NCI-H128 (cell line): ENCODE results near the gene FRK.
"Not testable (repeated sequence)": the region's sequence is repeated elsewhere in the genome, so short reads cannot be mapped to it uniquely, and the experiment has no call there.

Experiments
- DNase-seq: peaks from one replicate; lab custom pipeline; 2025; ENCODE audit not compliant: unreplicated experiment; lab: John Stamatoyannopoulos, UW

The FRK gene

GRCh38 chr6:116074732-116075390, 14.2 kb upstream of the FRK start:
- DNase-seq = no peak

- no peak for DNase-seq
Observed at GRCh38 chr6:116073765-116074440, 13.2 kb upstream of the FRK start.

GRCh38 chr6:116072368-116072767, 11.7 kb upstream of the FRK start:
- DNase-seq = no peak

GRCh38 chr6:116070616-116071389, 10.1 kb upstream of the FRK start:
- no peak for DNase-seq

- no peak for DNase-seq
Observed at GRCh38 chr6:116070101-116070500, 9.4 kb upstream of the FRK start.

- DNase-seq = no peak
Observed at GRCh38 chr6:116066789-116067188, 6.1 kb upstream of the FRK start.

GRCh38 chr6:116064666-116065065, 4.0 kb upstream of the FRK start:
- no peak for DNase-seq

GRCh38 chr6:116062496-116062895, 1.8 kb upstream of the FRK start:
- DNase-seq = no peak

- no peak for DNase-seq
Observed at GRCh38 chr6:116059713-116060571, 749 bp downstream of the FRK start.

GRCh38 chr6:116057766-116058165, 2.9 kb downstream of the FRK start:
- no peak for DNase-seq

GRCh38 chr6:116055513-116055912, 5.2 kb downstream of the FRK start:
- no peak for DNase-seq

GRCh38 chr6:116051244-116051643, 9.4 kb downstream of the FRK start:
- DNase-seq = no peak

GRCh38 chr6:116050737-116051136, 10.0 kb downstream of the FRK start:
- DNase-seq = no peak

GRCh38 chr6:116049321-116049720, 11.4 kb downstream of the FRK start:
- no peak for DNase-seq

GRCh38 chr6:116047173-116047933, 13.3 kb downstream of the FRK start:
- DNase-seq = no peak

GRCh38 chr6:116046737-116047136, 14.0 kb downstream of the FRK start:
- no peak for DNase-seq

- not testable (repeated sequence) for DNase-seq
Observed at GRCh38 chr6:116046272-116046671, 14.4 kb downstream of the FRK start.

- no peak for DNase-seq
Observed at GRCh38 chr6:116041934-116042333, 18.8 kb downstream of the FRK start.

- no peak for DNase-seq
Observed at GRCh38 chr6:116040993-116041392, 19.7 kb downstream of the FRK start.

GRCh38 chr6:116036885-116037284, 23.8 kb downstream of the FRK start:
- no peak for DNase-seq
